Endothelial cell of umbilical vein (primary cell): Measurements from ENCODE around the gene TRAK1. TPM values are rescaled to one million over a fixed set of nuclear protein-coding genes. Genes with fewer than 3 reads are reported as not detected.

Experiments used
- BruUV-seq: library from RNA; stranded (reverse); fragments of 400-500 nt; replicated peaks from 2 replicates; lab custom pipeline; 2021; lab: Mats Ljungman, UMichigan
- CTCF ChIA-PET: fragments of 300-600, 350-600 bp; sonication (Branson Sonifier 250); formaldehyde crosslinking; loops from one replicate; lab custom pipeline; 2021; ENCODE audit warnings: antibody characterized with exemption, inconsistent platforms; lab: Charles Lee
- POLR2A ChIA-PET: fragments of 300-600, 350-600 bp; sonication (Branson Sonifier 250); formaldehyde crosslinking; loops from one replicate; lab custom pipeline; 2021; ENCODE audit warnings: antibody characterized with exemption, inconsistent platforms; lab: Charles Lee
- DNase-seq: peaks from one replicate; pipeline ENCODE4 v3.0.0-alpha.2; 2011; ENCODE audit warnings: low read depth, low spot score
- FAIRE-seq: peaks from 2 replicates; lab custom pipeline; 2011; peaks lifted over from hg19 to GRCh38; lab: Jason Lieb, UNC
- H2AFZ ChIP-seq: 2 replicates; pipeline ENCODE4 v1.6.0; 2012; ENCODE audit warnings: low read depth, low read length, control low read depth, inconsistent platforms
- H3K27ac ChIP-seq: 2 replicates; pipeline ENCODE4 v1.5.1; 2011; ENCODE audit warnings: low read depth, mild to moderate bottlenecking, control low read depth, low read length, moderate library complexity; ENCODE audit not compliant: insufficient read depth
- H3K27me3 ChIP-seq, 2 experiments: 2 replicates each; pipeline versions ENCODE4 v1.6.0 to v1.6.1; 2011; ENCODE audit warnings: low read length in 2 of 2, mixed read lengths in 1 of 2; ENCODE audit not compliant: control insufficient read depth in 2 of 2, insufficient read depth in 2 of 2
- H3K36me3 ChIP-seq, 2 experiments: 2 replicates in 1 of 2; 3 replicates in 1 of 2; pipeline ENCODE4 v1.5.1; 2011; ENCODE audit warnings: low read length in 2 of 2, mild to moderate bottlenecking in 1 of 2, moderate library complexity in 1 of 2; ENCODE audit not compliant: control insufficient read depth in 2 of 2, insufficient read depth in 2 of 2; ENCODE audit errors: extremely low read depth in 1 of 2
- H3K4me1 ChIP-seq: 3 replicates; pipeline ENCODE4 v1.5.1; 2011; ENCODE audit warnings: mild to moderate bottlenecking, low read length; ENCODE audit not compliant: control insufficient read depth, insufficient read depth; ENCODE audit errors: extremely low read depth
- H3K4me2 ChIP-seq: 2 replicates; pipeline ENCODE4 v1.6.1; 2011; ENCODE audit warnings: low read length, control low read depth, mixed read lengths; ENCODE audit not compliant: insufficient read depth
- H3K4me3 ChIP-seq, 3 experiments: fragments of 200-600 bp in 1 of 3; sonication (generic), shearing (Covaris generic) in 1 of 3; replicated peaks in 1 of 3; 2 replicates each; pipeline ENCODE4 v1.5.1; 2011 to 2016; ENCODE audit warnings: control low read depth in 3 of 3, low read length in 3 of 3, mild to moderate bottlenecking in 2 of 3, inconsistent platforms in 1 of 3, low read depth in 1 of 3, moderate library complexity in 1 of 3; ENCODE audit not compliant: insufficient read depth in 1 of 3
- H3K79me2 ChIP-seq: 2 replicates; pipeline ENCODE4 v1.6.0; 2012; ENCODE audit warnings: low read length, inconsistent platforms; ENCODE audit not compliant: control insufficient read depth, insufficient read depth
- H3K9ac ChIP-seq: replicated peaks from 2 replicates; pipeline ENCODE3; 2011; ENCODE audit warnings: low read length, control low read depth; ENCODE audit not compliant: insufficient read depth; ENCODE audit errors: extremely low read depth
- H3K9me1 ChIP-seq: replicated peaks from 3 replicates; pipeline ENCODE4 v1.6.0; 2011; ENCODE audit warnings: mild to moderate bottlenecking, low read length; ENCODE audit not compliant: control insufficient read depth, insufficient read depth; ENCODE audit errors: extremely low read depth
- H3K9me3 ChIP-seq: replicated peaks from 2 replicates; pipeline ENCODE4 v1.5.1; 2012; ENCODE audit warnings: low read length, inconsistent platforms; ENCODE audit not compliant: control insufficient read depth, insufficient read depth
- H4K20me1 ChIP-seq: replicated peaks from 2 replicates; pipeline ENCODE3; 2011; ENCODE audit warnings: mild to moderate bottlenecking, low read length; ENCODE audit not compliant: control insufficient read depth, insufficient read depth; ENCODE audit errors: extremely low read depth
- CTCF ChIP-seq, 2 donors: IDR thresholded peaks; 1 replicate in 1 of 2; 2 replicates in 1 of 2; pipeline ENCODE4 v1.5.1; 2011; ENCODE audit warnings: low read length in 2 of 2, mild to moderate bottlenecking in 2 of 2, moderate library complexity in 2 of 2, control low read depth in 1 of 2, inconsistent platforms in 1 of 2, low read depth in 1 of 2; ENCODE audit not compliant: insufficient read depth in 1 of 2; ENCODE audit errors: extremely low read depth in 1 of 2
- EZH2 ChIP-seq: IDR thresholded peaks from 2 replicates; pipeline ENCODE4 v1.6.1; 2012; ENCODE audit warnings: borderline replicate concordance, low read depth, mild to moderate bottlenecking, moderate library complexity, low read length, inconsistent platforms; ENCODE audit not compliant: severe bottlenecking
- FOS ChIP-seq: IDR thresholded peaks from 2 replicates; pipeline ENCODE4 v1.6.1; 2011; ENCODE audit warnings: mild to moderate bottlenecking, low read length, moderate library complexity, borderline replicate concordance; ENCODE audit not compliant: insufficient read depth
- GATA2 ChIP-seq: IDR thresholded peaks from 2 replicates; pipeline ENCODE4 v1.7.0; 2011; ENCODE audit warnings: low read depth, mild to moderate bottlenecking, moderate library complexity, mixed read lengths, low read length; ENCODE audit not compliant: insufficient read length, insufficient read depth
- JUN ChIP-seq: IDR thresholded peaks from 2 replicates; pipeline ENCODE4 v1.6.1; 2011; ENCODE audit warnings: borderline replicate concordance, low read depth; ENCODE audit not compliant: insufficient read length, insufficient read depth
- MAX ChIP-seq: IDR thresholded peaks from 2 replicates; pipeline ENCODE4 v1.6.1; 2011; ENCODE audit not compliant: insufficient read depth, insufficient read length
- MYC ChIP-seq: IDR thresholded peaks from one replicate; pipeline ENCODE4 v1.6.1; 2011; ENCODE audit warnings: mild to moderate bottlenecking, low read depth, low read length
- POLR2A ChIP-seq: IDR thresholded peaks from 2 replicates; pipeline ENCODE4 v1.6.1; 2012; ENCODE audit warnings: low read depth, mild to moderate bottlenecking, control low read depth, low read length
- POLR2AphosphoS5 ChIP-seq: IDR thresholded peaks from 2 replicates; pipeline ENCODE4 v1.6.1; 2012; ENCODE audit warnings: low read depth, mild to moderate bottlenecking, control low read depth, low read length, moderate library complexity; ENCODE audit not compliant: insufficient read depth
- dilution Hi-C: fragments of 300-500 bp; cut with MboI; formaldehyde crosslinking; loops from one replicate; pipeline ENCODE4 v1.15.0; 2019; ENCODE audit warnings: low sequenced_read_pairs; ENCODE audit not compliant: extremely low pct_ligation_motif_present
- intact Hi-C: fragments of 100-400 bp; cut with micrococcal nuclease; formaldehyde crosslinking; loops from one replicate; pipeline ENCODE4 v1.10.0; 2022
- polyA plus RNA-seq, 4 experiments: library from polyadenylated mRNA; depleted of rRNA in 3 of 4; stranded (reverse) in 3 of 4; unstranded in 1 of 4; fragments of >200 nt; gene quantifications; 2 replicates each; pipeline versions ENCODE4 v1.2.1 to v1.2.3, GENCODE V29; 2011 to 2012; ENCODE audit warnings: missing spikeins in 1 of 4
- total RNA-seq: library from RNA; stranded (reverse); gene quantifications from 2 replicates; pipeline ENCODE4 v1.2.3, GENCODE V29; 2021

The TRAK1 gene
- total and polyA plus RNA-seq, 2 donors (not counting 3 experiments of a cell fraction or from before 2014, with no cell fraction given): 38.5 to 59.6 TPM

- no TSS peak for BruUV-seq
- Histone ChIP-seq H3K9ac (no peak overlapping the region), H3K9me3 (no peaks in the 10 kb centered on the region), H4K20me1 (no peaks in the 10 kb centered on the region), H3K79me2 (no peaks in the 10 kb centered on the region), H2AFZ (no peak overlapping the region), H3K4me3 (no peak overlapping the region), H3K4me2 (no peak overlapping the region), H3K9me1 (no peaks in the 10 kb centered on the region), H3K4me1 (no peaks in the 10 kb centered on the region), H3K36me3 (peaks cover 0 to 3% of the 10 kb centered on the region in 2 experiments), H3K27ac (no peak overlapping the region), H3K27me3 (peaks cover 0 to under 1% of the 10 kb centered on the region in 2 experiments)
- intact Hi-C loops: no loop called here
- ChIA-PET CTCF (interaction anchor here (0.6 to 3.1 kb wide), 42 partner anchors 8 to 1649 kb away, joined by 3 to 105 read pairs (median 4); partner anchors contain the start of gene VIPR1), POLR2A (no interaction called here)
- dilution Hi-C loops: no loop called here
- TF ChIP-seq MYC: no peak
- TF ChIP-seq MAX: no peak
- TF ChIP-seq CTCF (IDR thresholded peaks at IDR 0.05; ENCODE audit: extremely low read depth in 1 of 2, insufficient read depth in 1 of 2, low read depth in 1 of 2, low read length in 2 of 2): no peak
- no peak for TF ChIP-seq POLR2AphosphoS5
- no peak for TF ChIP-seq EZH2
- TF ChIP-seq POLR2A: no peak
- no peak for TF ChIP-seq FOS
- TF ChIP-seq JUN: no peak
- no peak for TF ChIP-seq GATA2
- FAIRE-seq (no peak), DNase-seq (no peak)
These were observed 138.2 kb downstream of the TRAK1 start for GRCh38 chr3:42229266-42229941.
